Gastroesophageal sphincter (tissue), 4 donors: ENCODE measurements around the gene MUC20. TPM values are rescaled to one million over a fixed set of nuclear protein-coding genes. Genes with fewer than 3 reads are reported as not detected.
"Not testable (repeated sequence)": the region's sequence is repeated elsewhere in the genome, so short reads cannot be mapped to it uniquely, and the experiment has no call there.

Experiments used
- ATAC-seq: fragments of 150-250 bp; one replicate; pipeline ENCODE4 v1.9.1; 2016; ENCODE audit warnings: mild to moderate bottlenecking, moderate library complexity
- H3K27ac ChIP-seq, 4 donors: fragments of 200-600 bp; sonication (generic) in 3 of 4; 1 replicate in 3 of 4; 2 replicates in 1 of 4; pipeline ENCODE4 v1.5.1; 2016 to 2019
- H3K27me3 ChIP-seq: fragments of 200-600 bp; sonication (generic); one replicate; pipeline ENCODE4 v1.5.1; 2019
- H3K36me3 ChIP-seq, 2 donors: fragments of 200-600 bp; sonication (generic); one replicate each; pipeline ENCODE4 v1.5.1; 2019; ENCODE audit warnings: control low read depth in 1 of 2
- H3K4me1 ChIP-seq, 3 donors: fragments of 200-600 bp; sonication (generic); 1 replicate in 2 of 3; 2 replicates in 1 of 3; pipeline ENCODE4 v1.5.1; 2016 to 2019; ENCODE audit warnings: control low read depth in 2 of 3
- H3K4me3 ChIP-seq, 2 donors: fragments of 200-600 bp; sonication (generic); one replicate each; pipeline ENCODE4 v1.5.1; 2019; ENCODE audit warnings: mild to moderate bottlenecking in 1 of 2, moderate library complexity in 1 of 2
- H3K9me3 ChIP-seq, 3 donors: fragments of 200-600 bp; sonication (generic); one replicate each; pipeline ENCODE4 v1.5.1; 2017 to 2019; ENCODE audit warnings: control low read depth in 2 of 3
- EP300 ChIP-seq: sonication (generic); formaldehyde crosslinking; IDR thresholded peaks from one replicate; pipeline ENCODE4 v1.6.1; 2017; ENCODE audit warnings: antibody characterized with exemption, mild to moderate bottlenecking
- POLR2A ChIP-seq, 2 donors: fragments of 450-650 bp; IDR thresholded peaks; one replicate each; pipeline ENCODE4 v1.6.1; 2017; ENCODE audit warnings: antibody characterized with exemption in 2 of 2, mild to moderate bottlenecking in 2 of 2, moderate library complexity in 1 of 2
- POLR2AphosphoS5 ChIP-seq: sonication (generic); formaldehyde crosslinking; IDR thresholded peaks from one replicate; pipeline ENCODE4 v1.6.1; 2017; ENCODE audit warnings: antibody characterized with exemption
- WGBS, 2 donors: methylation state at CpG; one replicate each; pipeline ENCODE4 v1.1.5; 2018; ENCODE audit warnings: low coverage in 1 of 2; 5-methylcytosine and 5-hydroxymethylcytosine counted together
- total RNA-seq, 4 donors: library from RNA; depleted of rRNA; stranded (reverse); fragments of >200 nt; gene quantifications; one replicate each; pipeline ENCODE4 v1.1.0, GENCODE V29; 2016
- TF ChIP-seq, protein P1 (sequence below), 4 experiments: fragments of 200-600 bp in 2 of 4; fragments of 450-650 bp in 2 of 4; sonication (generic) in 1 of 4; IDR thresholded peaks; one replicate each; pipeline ENCODE4 v1.5.1; 2017 to 2019; ENCODE audit warnings: antibody characterized with exemption in 4 of 4, mild to moderate bottlenecking in 2 of 4, moderate library complexity in 2 of 4

Gene MUC20
- total RNA-seq, 4 donors from 2014 or later = 2.0 to 7.7 (median 4.8) TPM

GRCh38 chr3:195739561-195740111 lies 18.9 kb downstream of the MUC20 start:
- no peak for ATAC-seq
- 78 to 97% methylated on average over 8 to 12 of the region's 13 CpGs for WGBS, 2 donors
- no peaks in the 10 kb centered on the region for H3K4me1 ChIP-seq

DNA sequence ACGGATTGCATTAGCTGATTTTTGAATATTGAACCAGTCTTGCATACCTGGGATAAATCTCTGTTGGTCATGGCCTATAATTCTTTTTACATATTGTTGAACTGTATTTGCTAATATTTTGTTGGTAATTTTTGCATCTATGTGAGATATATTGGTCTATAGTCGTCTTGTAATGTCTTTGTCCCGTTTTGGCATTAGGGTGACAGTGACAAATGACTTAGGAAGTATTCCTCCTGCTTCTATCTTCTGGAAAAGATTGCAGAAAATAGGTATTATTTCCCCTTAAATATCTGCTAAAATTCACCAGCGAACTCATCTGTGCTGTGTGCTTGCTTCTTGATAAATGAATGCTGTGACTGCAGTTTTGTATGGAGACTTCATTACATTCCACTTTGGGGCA lies 23.7 kb downstream of the MUC20 start:
- no peak for ATAC-seq
- Histone ChIP-seq H3K36me3 (no peaks in the 10 kb centered on the region), H3K4me3 (no peak overlapping the region), H3K27me3 (peaks cover 19% of the 10 kb centered on the region), H3K9me3 (no peaks in the 10 kb centered on the region), H3K27ac (no peak overlapping the region), H3K4me1 (peaks cover 0 to 6% (median 3%) of the 10 kb centered on the region in 3 donors)
- TF ChIP-seq POLR2AphosphoS5 = no peak
- 72 to 80% methylated on average over 4 of the region's 4 CpGs for WGBS, 2 donors

More at GRCh38 chr3:195739561-195740111, 18.9 kb downstream of the MUC20 start:
- Histone ChIP-seq H3K27me3 (peaks cover 4% of the 10 kb centered on the region), H3K27ac (no peak overlapping the region), H3K36me3 (no peaks in the 10 kb centered on the region), H3K4me3 (no peak overlapping the region), H3K9me3 (no peaks in the 10 kb centered on the region)
- no peak for TF ChIP-seq POLR2AphosphoS5
- no peak for TF ChIP-seq EP300
- no peak for TF ChIP-seq POLR2A (IDR thresholded peaks at IDR 0.05)
- TF ChIP-seq, protein P1, sequence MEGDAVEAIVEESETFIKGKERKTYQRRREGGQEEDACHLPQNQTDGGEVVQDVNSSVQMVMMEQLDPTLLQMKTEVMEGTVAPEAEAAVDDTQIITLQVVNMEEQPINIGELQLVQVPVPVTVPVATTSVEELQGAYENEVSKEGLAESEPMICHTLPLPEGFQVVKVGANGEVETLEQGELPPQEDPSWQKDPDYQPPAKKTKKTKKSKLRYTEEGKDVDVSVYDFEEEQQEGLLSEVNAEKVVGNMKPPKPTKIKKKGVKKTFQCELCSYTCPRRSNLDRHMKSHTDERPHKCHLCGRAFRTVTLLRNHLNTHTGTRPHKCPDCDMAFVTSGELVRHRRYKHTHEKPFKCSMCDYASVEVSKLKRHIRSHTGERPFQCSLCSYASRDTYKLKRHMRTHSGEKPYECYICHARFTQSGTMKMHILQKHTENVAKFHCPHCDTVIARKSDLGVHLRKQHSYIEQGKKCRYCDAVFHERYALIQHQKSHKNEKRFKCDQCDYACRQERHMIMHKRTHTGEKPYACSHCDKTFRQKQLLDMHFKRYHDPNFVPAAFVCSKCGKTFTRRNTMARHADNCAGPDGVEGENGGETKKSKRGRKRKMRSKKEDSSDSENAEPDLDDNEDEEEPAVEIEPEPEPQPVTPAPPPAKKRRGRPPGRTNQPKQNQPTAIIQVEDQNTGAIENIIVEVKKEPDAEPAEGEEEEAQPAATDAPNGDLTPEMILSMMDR (IDR thresholded peaks at IDR 0.05) = no peak

DNA sequence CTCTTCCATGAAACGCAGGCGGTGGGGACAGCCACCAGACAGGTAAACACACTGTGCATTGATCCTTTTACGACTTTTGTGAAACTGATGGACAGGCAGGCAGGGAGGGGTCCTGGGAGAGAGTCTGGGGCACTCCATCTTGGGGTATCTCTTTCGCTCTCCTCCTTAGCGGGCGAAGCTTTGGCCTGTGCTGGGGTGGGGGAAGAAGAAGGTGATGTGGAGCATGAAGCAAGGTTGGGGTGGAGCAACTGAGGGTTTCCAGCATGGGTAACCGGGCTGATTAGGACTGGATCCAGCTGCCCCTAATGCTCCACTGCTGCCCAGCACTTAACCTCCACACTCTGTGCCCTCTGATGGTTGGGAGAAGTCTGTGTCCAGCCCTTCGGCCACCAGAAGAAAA lies 25.6 kb downstream of the MUC20 start:
- 80 to 92% methylated on average over 4 to 7 of the region's 8 CpGs for WGBS, 2 donors
- peaks cover 0 to 6% (median 3%) of the 10 kb centered on the region in 3 donors for H3K4me1 ChIP-seq
- peaks cover 30% of the 10 kb centered on the region for H3K27me3 ChIP-seq
- TF ChIP-seq, protein P1 (IDR thresholded peaks at IDR 0.05) = no peak
- TF ChIP-seq EP300 (no peak), POLR2A (IDR thresholded peaks at IDR 0.05) (no peak), POLR2AphosphoS5 (no peak)
- H3K9me3 ChIP-seq = no peaks in the 10 kb centered on the region
- H3K36me3 ChIP-seq = no peaks in the 10 kb centered on the region
- no peak overlapping the region for H3K4me3 ChIP-seq
- ATAC-seq = no peak
- no peak overlapping the region for H3K27ac ChIP-seq

DNA sequence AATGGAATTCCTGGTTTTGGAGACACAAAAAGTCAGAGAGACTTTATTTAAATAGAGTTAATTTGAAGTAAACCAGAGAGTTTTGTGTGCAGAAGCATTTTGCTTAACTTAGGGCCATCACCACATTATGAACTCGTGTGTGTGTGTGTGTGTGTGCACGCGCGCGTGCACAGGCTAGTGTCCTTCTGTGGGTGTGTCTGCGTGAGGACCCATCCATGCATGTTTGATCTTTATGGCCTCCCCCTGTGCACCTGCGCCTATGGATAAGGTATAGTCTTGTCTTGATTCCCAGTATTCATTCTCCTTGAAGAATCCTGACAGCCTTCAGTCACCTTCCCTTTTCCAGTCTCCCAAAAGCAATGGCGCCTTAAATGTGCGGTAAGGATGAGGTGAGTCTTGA lies 26.0 kb downstream of the MUC20 start:
- ATAC-seq = no peak
- H3K27ac ChIP-seq = no peak overlapping the region
- H3K36me3 ChIP-seq = no peaks in the 10 kb centered on the region
- H3K4me3 ChIP-seq = no peak overlapping the region
- peaks cover 35% of the 10 kb centered on the region for H3K27me3 ChIP-seq
- peaks cover 0 to 6% (median 3%) of the 10 kb centered on the region in 3 donors for H3K4me1 ChIP-seq
- no peak for TF ChIP-seq POLR2A (IDR thresholded peaks at IDR 0.05)
- no peak for TF ChIP-seq POLR2AphosphoS5
- TF ChIP-seq EP300 = no peak
- TF ChIP-seq, protein P1 (IDR thresholded peaks at IDR 0.05) = no peak
- WGBS, 2 donors = 93 to 94% methylated on average over 6 to 7 of the region's 9 CpGs
- H3K9me3 ChIP-seq = no peaks in the 10 kb centered on the region

DNA sequence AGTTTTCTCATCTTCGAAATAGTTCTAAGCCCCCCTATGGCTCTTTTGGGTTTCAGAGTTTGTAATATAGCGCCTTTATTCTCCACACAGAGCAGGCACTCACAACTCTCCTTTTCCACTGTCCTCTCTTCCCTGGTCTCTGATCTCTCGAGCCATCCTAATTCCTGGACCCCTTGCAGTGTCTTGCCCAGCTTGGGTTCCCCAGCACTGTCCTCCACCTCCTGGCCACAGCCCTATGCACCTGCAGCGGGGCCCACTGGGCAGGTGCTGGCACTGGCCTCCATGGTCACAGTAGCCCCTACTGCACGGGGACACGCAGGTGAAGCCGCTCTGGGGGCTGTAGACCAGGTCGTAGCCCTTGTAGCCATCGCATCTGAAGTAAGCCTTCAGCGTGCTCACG lies 27.9 kb downstream of the MUC20 start:
- ATAC-seq = no peak
- Histone ChIP-seq H3K36me3 (no peaks in the 10 kb centered on the region), H3K27me3 (peaks cover 49% of the 10 kb centered on the region), H3K4me3 (no peak overlapping the region), H3K9me3 (no peaks in the 10 kb centered on the region), H3K4me1 (peaks cover 0 to 6% (median 3%) of the 10 kb centered on the region in 3 donors), H3K27ac (no peak overlapping the region)
- TF ChIP-seq POLR2A (IDR thresholded peaks at IDR 0.05) (no peak), EP300 (no peak)
- TF ChIP-seq, protein P1 (IDR thresholded peaks at IDR 0.05) = no peak
- WGBS, 2 donors = 91 to 96% methylated on average over 7 to 11 of the region's 11 CpGs

DNA sequence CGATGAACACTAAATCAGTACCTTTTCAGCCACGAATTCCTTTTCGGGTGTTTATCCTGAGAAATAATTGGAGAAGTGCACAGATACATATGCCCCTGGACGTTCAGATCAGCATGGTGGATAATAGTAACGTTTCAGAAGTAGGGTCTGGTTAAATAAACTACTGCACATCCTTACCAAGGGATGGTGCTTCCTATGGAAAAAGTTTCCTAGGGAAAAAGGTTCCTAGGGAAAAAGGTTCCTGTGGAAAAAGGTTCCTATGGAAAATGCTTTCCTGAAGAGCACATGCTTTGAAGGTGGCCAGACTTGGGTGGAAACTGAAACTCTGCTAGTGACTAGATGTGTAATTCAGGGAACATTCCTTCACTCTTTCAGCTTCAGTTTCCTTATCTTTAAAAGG lies 28.3 kb downstream of the MUC20 start:
- H3K36me3 ChIP-seq, H3K9me3 ChIP-seq, H3K27ac ChIP-seq, H3K4me1 ChIP-seq, H3K4me3 ChIP-seq, ATAC-seq: not testable (repeated sequence)
- peaks cover 54% of the 10 kb centered on the region for H3K27me3 ChIP-seq
- 70 to 83% methylated on average over 5 of the region's 5 CpGs for WGBS, 2 donors
